ENCODE data around the gene C3orf22.

Gene C3orf22

GRCh38 chr3:126528419-126528799 lies 30.3 kb downstream of the C3orf22 start:
- DNase-seq, result no peak

DNA sequence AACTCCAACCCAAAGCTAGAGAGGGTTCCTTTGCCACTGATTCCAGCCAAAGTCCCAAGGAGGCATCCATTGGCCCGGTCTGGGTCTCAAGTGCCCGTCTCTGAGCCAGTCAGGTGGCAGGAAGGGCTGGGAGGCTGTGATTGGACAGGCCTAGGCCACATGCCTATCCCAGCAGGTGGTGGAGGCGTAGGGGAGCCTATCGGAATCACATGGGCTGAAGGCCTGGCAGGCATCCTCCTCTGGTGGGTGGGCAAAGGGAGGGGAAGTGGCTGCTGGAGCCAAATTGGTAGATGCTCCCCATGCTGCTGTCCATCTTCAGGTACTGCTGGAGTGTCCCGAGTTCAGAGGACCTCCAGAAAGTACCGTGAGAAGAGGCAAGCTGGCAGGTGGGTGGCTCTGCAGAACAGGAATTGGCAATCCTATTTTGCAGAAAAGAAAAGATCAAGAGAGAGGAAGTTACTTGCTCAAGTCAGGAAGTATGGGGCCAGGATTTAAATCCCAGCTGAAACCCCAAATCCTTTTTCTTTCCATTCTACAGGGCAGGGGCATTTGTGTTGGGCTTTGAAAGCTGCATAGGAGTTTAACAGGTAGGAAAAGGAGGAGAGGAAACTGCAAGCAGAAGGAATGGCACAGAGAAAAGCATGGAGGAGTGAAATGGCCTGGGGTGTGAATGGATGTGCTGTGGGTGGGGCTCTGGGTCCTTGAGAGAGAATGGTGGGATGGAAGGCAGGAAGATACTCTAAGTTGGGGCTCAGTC lies 31.1 kb downstream of the C3orf22 start:
- DNase-seq, result no peak

DNA sequence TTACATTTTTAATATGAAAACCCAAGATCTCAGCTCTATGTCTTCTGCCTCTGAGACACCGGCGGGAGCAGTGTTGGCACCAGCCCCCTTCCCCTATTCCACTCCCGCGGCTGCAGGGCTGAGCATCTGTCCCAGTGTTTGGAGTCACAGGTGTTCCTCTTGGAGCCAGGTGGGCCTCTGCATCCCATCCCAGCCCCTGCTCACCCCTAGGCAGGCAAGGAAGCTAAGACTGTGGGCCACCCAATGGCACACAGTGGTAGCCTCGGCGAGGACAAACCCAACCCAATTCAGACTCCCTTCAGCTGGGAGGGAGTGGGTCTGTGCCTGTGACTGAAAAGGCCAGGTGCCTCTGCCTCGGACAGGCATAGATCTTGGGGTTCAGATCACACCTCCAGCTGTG lies 31.7 kb downstream of the C3orf22 start:
- no peak for DNase-seq

DNA sequence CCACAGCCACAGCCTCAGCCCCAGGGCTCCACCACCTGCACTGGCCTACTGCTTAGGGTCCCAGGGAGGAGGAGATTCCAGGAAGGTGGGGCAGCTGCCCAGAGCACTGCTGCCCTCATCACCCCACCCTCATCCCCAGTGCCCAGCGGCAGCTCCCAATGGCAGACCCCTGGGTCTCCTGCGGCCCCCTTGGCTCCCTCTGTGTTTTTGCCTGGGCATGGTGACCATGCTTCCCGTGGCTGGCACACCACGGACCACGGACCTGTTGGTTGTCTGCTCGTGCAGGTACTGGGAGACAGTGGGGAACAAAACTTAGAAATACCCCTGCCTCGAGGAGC lies 32.1 kb downstream of the C3orf22 start:
- no peak for DNase-seq

- DNase-seq, result no peak
These were observed 32.7 kb downstream of the C3orf22 start for GRCh38 chr3:126525853-126526667.

DNA sequence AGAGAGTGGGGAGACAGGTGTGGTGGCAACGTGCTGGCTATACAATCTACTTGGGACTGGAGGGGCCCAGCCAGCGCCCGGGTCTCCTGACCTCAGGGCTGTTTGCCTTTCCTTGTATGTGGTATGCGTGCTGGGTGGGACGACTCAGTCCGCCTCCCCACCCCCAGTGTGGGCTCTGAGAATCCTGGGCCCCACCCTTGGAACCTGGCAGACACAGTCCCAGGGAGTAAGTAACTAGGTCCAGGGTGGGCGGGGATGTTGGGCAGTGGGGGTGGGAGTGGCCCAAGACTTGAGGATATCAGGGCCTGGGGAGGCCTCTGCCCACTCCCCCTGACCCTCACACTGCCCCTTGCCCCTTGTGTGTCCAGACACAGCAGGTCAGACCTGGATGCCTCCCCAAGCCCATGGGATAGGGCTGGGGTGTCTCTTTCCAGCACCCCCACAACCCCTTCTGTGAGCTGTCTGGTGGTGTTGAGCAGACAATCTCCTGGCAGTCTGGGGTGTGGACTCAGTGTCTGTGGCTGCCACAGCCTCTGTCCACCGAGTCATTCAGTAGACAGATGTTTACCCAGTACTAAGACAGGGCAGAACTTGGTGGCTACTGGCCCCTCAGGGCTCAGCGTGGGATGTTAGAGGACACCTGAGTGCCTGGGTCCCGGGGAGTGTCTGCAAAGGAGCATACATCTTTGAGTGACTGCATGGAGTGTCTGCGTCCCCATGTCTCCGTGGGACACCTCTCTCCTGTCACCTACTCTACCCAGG lies 33.5 kb downstream of the C3orf22 start:
- DNase-seq, result no peak

DNA sequence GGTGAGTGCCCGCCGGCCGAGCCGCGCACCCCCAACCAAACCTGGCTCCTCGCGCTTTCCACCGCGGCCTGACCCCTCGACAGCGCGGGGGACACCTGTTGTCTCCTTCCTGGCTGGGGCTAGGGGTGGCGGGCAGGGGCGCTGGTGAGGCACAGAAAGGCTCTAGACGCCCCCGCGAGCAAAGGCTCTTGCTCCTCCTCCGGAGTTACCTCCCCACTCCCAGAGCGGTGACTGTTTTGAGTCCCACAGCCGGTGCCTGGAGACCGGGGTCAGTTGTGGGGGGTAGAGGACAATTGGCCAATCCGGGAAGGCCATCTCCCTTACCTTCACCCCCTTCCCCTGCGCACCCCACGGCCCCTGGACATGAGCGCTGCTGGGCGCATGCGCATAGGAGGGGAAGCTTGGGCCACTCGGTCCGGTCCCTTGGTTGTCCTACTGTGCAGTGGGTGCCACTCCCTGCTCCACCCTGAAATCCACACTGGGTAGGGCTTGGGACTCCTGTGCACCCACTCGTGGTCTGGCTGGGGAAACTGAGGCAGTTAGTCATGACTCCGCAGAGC lies 34.2 kb downstream of the C3orf22 start:
- DNase-seq, result peak in 4 of 56 donors; percentile 16 to 39 (median 33)

DNA sequence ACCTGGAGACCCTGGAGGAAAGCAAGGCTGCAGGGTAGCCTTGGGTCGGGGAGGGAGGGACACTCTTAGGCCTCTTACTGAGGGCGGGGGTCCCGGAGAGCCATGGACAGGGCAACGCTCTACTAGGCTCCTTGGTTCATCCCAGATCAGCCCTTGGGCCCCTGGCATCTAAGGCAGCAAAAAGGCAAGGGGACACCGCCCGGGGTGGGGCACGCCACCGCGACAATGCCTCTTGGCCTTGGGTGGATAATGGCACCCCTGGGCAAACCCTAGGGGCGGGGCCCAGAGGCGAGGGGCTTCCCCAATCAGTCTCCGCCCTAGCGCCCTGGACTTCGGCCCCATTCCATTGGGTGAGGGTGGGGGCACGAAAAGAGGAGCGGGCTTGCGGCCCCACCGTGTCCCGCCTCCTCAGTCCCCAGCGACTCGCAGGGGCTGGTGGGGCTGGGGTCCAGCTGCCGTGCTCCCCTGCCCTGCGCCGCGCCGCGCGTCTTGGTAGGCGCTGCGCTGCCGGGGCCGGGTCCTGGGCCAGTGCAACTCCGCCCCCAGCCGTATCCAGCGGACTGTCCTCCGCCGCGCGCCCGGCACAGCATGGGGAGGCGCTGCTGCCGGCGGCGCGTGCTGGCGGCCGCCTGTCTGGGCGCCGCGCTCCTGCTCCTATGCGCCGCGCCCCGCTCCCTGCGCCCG lies 34.8 kb downstream of the C3orf22 start, which contains the start of gene CHST13:
CHST13 (plus strand) TSS at position 411 of the 684 bp plus-strand sequence; CDS start at position 589, 178 bp downstream.
- peak in 2 of 56 donors; percentile 31 to 44 for DNase-seq

DNA sequence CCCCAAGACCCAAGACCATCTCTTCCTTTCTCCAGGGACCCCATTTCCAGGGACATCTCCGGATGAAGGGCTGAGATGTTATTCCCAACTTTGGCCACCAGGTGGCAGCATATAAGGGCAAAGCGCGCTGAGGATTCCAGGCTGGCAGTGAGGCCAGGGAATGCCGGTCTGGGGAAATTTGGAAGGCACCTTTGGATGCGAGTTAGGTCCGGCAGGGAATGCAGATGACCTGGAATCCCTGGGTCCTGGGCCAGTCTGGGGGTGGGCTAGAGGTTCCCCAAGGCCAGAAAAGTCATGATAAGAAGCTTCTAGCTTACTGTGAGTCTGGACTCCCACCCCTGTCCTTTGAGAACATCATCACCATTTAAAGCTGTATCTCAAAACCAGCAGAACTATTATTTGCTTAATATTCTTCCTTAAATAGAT lies 36.4 kb downstream of the C3orf22 start:
- DNase-seq, result peak in 41 of 56 donors; percentile 9 to 79 (median 31)

DNA sequence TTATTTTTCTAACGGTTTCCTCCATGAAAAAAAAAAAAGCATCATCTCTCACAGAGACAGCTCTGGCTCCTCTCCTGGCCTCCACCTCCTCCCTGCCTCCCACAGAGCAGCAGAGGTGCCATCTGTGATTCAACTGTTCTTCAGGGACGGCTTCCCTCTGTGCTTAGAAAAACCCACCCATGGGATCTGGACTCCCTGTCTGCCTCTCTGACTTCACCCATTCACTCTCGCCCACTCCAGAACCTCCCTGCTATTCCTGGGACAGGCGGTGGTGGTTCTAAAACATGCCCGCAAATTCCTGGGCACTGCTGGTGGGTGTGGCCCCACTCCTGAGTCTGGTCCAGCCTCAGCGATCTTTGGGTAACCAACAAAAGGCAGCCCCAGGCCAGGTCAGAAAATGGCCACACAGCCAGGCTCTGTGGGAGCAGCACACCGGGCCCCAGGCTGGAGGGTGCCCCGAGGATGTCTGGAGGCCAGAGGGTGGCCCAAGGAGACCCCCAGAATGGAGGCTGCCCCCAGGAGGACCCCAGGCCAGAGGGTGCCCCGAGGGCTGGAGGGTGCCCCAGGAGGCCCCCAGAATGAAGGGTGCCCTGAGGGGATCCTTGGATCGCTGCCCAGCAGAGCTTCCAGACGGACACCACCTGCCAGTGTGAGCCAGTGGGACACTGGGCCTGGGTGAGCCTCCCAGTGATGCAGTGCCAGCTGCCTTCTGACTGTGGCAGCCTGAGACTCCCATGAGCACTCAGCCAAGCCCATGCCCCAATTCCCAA lies 37.4 kb downstream of the C3orf22 start:
- no peak for DNase-seq

GRCh38 chr3:126519506-126520455 lies 39.0 kb downstream of the C3orf22 start:
- DNase-seq, result no peak

GRCh38 chr3:126518779-126519177 lies 40.0 kb downstream of the C3orf22 start:
- DNase-seq, result no peak

GRCh38 chr3:126517986-126518778 lies 40.5 kb downstream of the C3orf22 start:
- DNase-seq, result no peak

- no peak for DNase-seq
These were observed 41.3 kb downstream of the C3orf22 start, which contains the start of gene UROC1 for GRCh38 chr3:126517291-126517951. Gene UROC1 (minus strand): TSS chr3:126517773. CDS start chr3:126517719, 54 bp downstream.

GRCh38 chr3:126516936-126517290 lies 41.8 kb downstream of the C3orf22 start:
- no peak for DNase-seq

GRCh38 chr3:126516152-126516935 lies 42.4 kb downstream of the C3orf22 start:
- DNase-seq, result no peak

All from nucleus accumbens (tissue), 56 donors.